PC-9 (cell line): ENCODE data around the gene CYP4F11. TPM values are rescaled to one million over a fixed set of nuclear protein-coding genes. Genes with fewer than 3 reads are reported as not detected.
A peak's percentile ranks its signal among the peaks of the same experiment; 100 is the strongest.
"Not testable (repeated sequence)": the region's sequence is repeated elsewhere in the genome, so short reads cannot be mapped to it uniquely, and the experiment has no call there.

ENCODE experiments used
- BruUV-seq: library from RNA; stranded (reverse); fragments of 400-500 nt; replicated peaks from 2 replicates; lab custom pipeline; 2021; lab: Mats Ljungman, UMichigan
- CTCF ChIA-PET: fragments of 300-600 bp; sonication (Branson Sonifier 250); formaldehyde crosslinking; loops from one replicate; lab custom pipeline; 2022; ENCODE audit warnings: antibody characterized with exemption; lab: Charles Lee
- POLR2A ChIA-PET: fragments of 300-600 bp; sonication (Branson Sonifier 250); formaldehyde crosslinking; loops from one replicate; lab custom pipeline; 2022; ENCODE audit warnings: antibody characterized with exemption; ENCODE audit not compliant: unreplicated experiment; lab: Charles Lee
- DNase-seq, 2 experiments: peaks; one replicate each; pipeline versions ENCODE4 v3.0.0 to v3.0.0-alpha.2; 2015 to 2022; ENCODE audit warnings: mixed read lengths in 1 of 2
- H2AFZ ChIP-seq: fragments of 200-600 bp; sonication (generic); 2 replicates; pipeline ENCODE4 v1.8.1; 2017; ENCODE audit warnings: antibody characterized with exemption
- H3F3A ChIP-seq: fragments of 200-600 bp; sonication (generic); 2 replicates; pipeline ENCODE4 v1.8.1; 2017; ENCODE audit warnings: antibody characterized with exemption, mild to moderate bottlenecking, low read depth; ENCODE audit not compliant: insufficient read depth
- H3K27ac ChIP-seq: fragments of 200-600 bp; sonication (generic); 2 replicates; pipeline ENCODE4 v1.6.1; 2016; ENCODE audit warnings: mixed run types
- H3K27me3 ChIP-seq: fragments of 200-600 bp; sonication (generic); 2 replicates; pipeline ENCODE4 v1.6.1; 2016; ENCODE audit warnings: low read depth, mixed run types; ENCODE audit not compliant: insufficient read depth
- H3K36me3 ChIP-seq: fragments of 200-600 bp; sonication (generic); 2 replicates; pipeline ENCODE4 v1.6.1; 2016; ENCODE audit warnings: low read depth, mixed run types
- H3K4me1 ChIP-seq: fragments of 200-600 bp; sonication (generic); replicated peaks from 2 replicates; pipeline ENCODE4 v1.6.1; 2016; ENCODE audit warnings: mixed run types; ENCODE audit not compliant: insufficient read depth
- H3K4me2 ChIP-seq: fragments of 200-600 bp; sonication (generic); 2 replicates; pipeline ENCODE4 v1.6.1; 2017; ENCODE audit warnings: mixed run types
- H3K4me3 ChIP-seq: fragments of 200-600 bp; sonication (generic); 2 replicates; pipeline ENCODE4 v1.6.1; 2016; ENCODE audit warnings: mixed run types
- H3K79me2 ChIP-seq: fragments of 200-600 bp; sonication (generic); 2 replicates; pipeline ENCODE4 v1.6.1; 2017; ENCODE audit warnings: low read depth, mixed run types
- H3K9me2 ChIP-seq: fragments of 200-600 bp; sonication (generic); 2 replicates; pipeline ENCODE4 v1.8.1; 2017; ENCODE audit warnings: mild to moderate bottlenecking; ENCODE audit not compliant: insufficient read depth
- H3K9me3 ChIP-seq: fragments of 200-600 bp; sonication (generic); 2 replicates; pipeline ENCODE4 v1.8.1; 2016; ENCODE audit warnings: low read depth; ENCODE audit not compliant: insufficient read depth
- H4K20me1 ChIP-seq: fragments of 200-600 bp; sonication (generic); 2 replicates; pipeline ENCODE4 v1.8.1; 2017; ENCODE audit not compliant: insufficient read depth
- EZH2 ChIP-seq: fragments of 200-600 bp; sonication (generic); IDR thresholded peaks from 2 replicates; pipeline ENCODE4 v1.8.0; 2017; ENCODE audit warnings: antibody characterized with exemption, low read depth
- intact Hi-C: fragments of 100-400 bp; cut with micrococcal nuclease; formaldehyde crosslinking; loops from one replicate; pipeline ENCODE4 v1.10.0; 2022; ENCODE audit not compliant: unreplicated experiment
- total RNA-seq: library from RNA; stranded (reverse); gene quantifications from 2 replicates; pipeline ENCODE4 v1.2.3, GENCODE V29; 2021
- TF ChIP-seq, protein P1 (sequence below): fragments of 200-600 bp; sonication (generic); conservative IDR thresholded peaks from 2 replicates; pipeline ENCODE4 v1.6.1; 2017; ENCODE audit warnings: mixed run types, antibody characterized with exemption, mild to moderate bottlenecking, moderate library complexity

The CYP4F11 gene
- total RNA-seq, 1 experiment from 2014 or later: 187 TPM

GRCh38 chr19:15936173-15936572 is 1.8 kb upstream of the CYP4F11 start:
- no peaks in the 10 kb centered on the region for H3K9me3 ChIP-seq
- no peak for DNase-seq
- H3F3A ChIP-seq: peaks cover 23% of the 10 kb centered on the region
- ChIA-PET CTCF (no interaction called here), POLR2A (no interaction called here)
- no peak overlapping the region for H3K4me2 ChIP-seq
- H3K4me3 ChIP-seq: no peak overlapping the region
- no peaks in the 10 kb centered on the region for H3K9me2 ChIP-seq
- peaks cover under 1% of the 10 kb centered on the region; the same call in 1 of the 2 replicates for H4K20me1 ChIP-seq
- peaks cover 2% of the 10 kb centered on the region; the same call in 1 of the 2 replicates for H3K36me3 ChIP-seq
- H3K4me1 ChIP-seq: peaks cover 14% of the 10 kb centered on the region
- H3K27ac ChIP-seq: peak overlapping the region; percentile 96
- intact Hi-C loops: loop anchor here (10.0 kb wide), 2 partner anchors 101 to 249 kb away; partner anchors contain the start of gene FAM32A
- no peaks in the 10 kb centered on the region for H3K27me3 ChIP-seq
- TF ChIP-seq, protein P1, sequence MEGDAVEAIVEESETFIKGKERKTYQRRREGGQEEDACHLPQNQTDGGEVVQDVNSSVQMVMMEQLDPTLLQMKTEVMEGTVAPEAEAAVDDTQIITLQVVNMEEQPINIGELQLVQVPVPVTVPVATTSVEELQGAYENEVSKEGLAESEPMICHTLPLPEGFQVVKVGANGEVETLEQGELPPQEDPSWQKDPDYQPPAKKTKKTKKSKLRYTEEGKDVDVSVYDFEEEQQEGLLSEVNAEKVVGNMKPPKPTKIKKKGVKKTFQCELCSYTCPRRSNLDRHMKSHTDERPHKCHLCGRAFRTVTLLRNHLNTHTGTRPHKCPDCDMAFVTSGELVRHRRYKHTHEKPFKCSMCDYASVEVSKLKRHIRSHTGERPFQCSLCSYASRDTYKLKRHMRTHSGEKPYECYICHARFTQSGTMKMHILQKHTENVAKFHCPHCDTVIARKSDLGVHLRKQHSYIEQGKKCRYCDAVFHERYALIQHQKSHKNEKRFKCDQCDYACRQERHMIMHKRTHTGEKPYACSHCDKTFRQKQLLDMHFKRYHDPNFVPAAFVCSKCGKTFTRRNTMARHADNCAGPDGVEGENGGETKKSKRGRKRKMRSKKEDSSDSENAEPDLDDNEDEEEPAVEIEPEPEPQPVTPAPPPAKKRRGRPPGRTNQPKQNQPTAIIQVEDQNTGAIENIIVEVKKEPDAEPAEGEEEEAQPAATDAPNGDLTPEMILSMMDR: no peak
- no peak for TF ChIP-seq EZH2
- no TSS peak for BruUV-seq
- peaks cover 10% of the 10 kb centered on the region for H3K79me2 ChIP-seq
- H2AFZ ChIP-seq: no peak overlapping the region

GRCh38 chr19:15935167-15935702 is 906 bp upstream of the CYP4F11 start:
- Histone ChIP-seq H3K27ac (peak overlapping the region; percentile 96), H3K36me3 (peaks cover 9% of the 10 kb centered on the region), H3K4me3 (peak overlapping the region; percentile 83; the same call in 1 of the 2 replicates), H3K9me3 (no peaks in the 10 kb centered on the region), H3K27me3 (no peaks in the 10 kb centered on the region), H3K9me2 (no peaks in the 10 kb centered on the region), H3K4me2 (peak overlapping the region; percentile 92), H2AFZ (peak overlapping the region; percentile 58), H3K79me2 (peaks cover 20% of the 10 kb centered on the region), H3K4me1 (peaks cover 14% of the 10 kb centered on the region), H4K20me1 (peaks cover 8% of the 10 kb centered on the region), H3F3A (peaks cover 23% of the 10 kb centered on the region)
- TSS peak; percentile 95 for BruUV-seq
- ChIA-PET CTCF (interaction anchor here (0.5 to 1.0 kb wide), 3 partner anchors 91 to 1575 kb away, joined by 3 to 5 read pairs (median 5); no protein-coding TSS in a partner anchor), POLR2A (interaction anchor here (0.6 to 1.0 kb wide), 7 partner anchors 29 to 558 kb away, joined by 3 to 5 read pairs (median 4); no protein-coding TSS in a partner anchor)
- intact Hi-C loops: loop anchor here (10.0 kb wide), 2 partner anchors 100 to 250 kb away; partner anchors contain the start of gene FAM32A
- TF ChIP-seq, protein P1: no peak
- TF ChIP-seq EZH2: no peak
- peak in 1 of 2 experiments; percentile 78 for DNase-seq

GRCh38 chr19:15933761-15934331 is 483 bp downstream of the CYP4F11 start:
- Histone ChIP-seq H2AFZ (peak overlapping the region; percentile 35; the same call in 1 of the 2 replicates), H3K4me2 (peak overlapping the region; percentile 92), H3K4me3 (peak overlapping the region; percentile 83), H3F3A (peaks cover 23% of the 10 kb centered on the region), H3K79me2 (peaks cover 34% of the 10 kb centered on the region), H3K36me3 (peaks cover 22% of the 10 kb centered on the region), H3K27ac (peak overlapping the region; percentile 96), H4K20me1 (peaks cover 22% of the 10 kb centered on the region), H3K4me1 (peaks cover 14% of the 10 kb centered on the region)
- H3K9me3 ChIP-seq, H3K9me2 ChIP-seq, H3K27me3 ChIP-seq, DNase-seq, BruUV-seq, POLR2A ChIA-PET: not testable (repeated sequence)
- CTCF ChIA-PET: interaction anchor here (0.6 to 0.7 kb wide), 2 partner anchors 121 to 342 kb away, joined by 3 to 4 read pairs; no protein-coding TSS in a partner anchor
- intact Hi-C loops: loop anchor here (10.0 kb wide), 2 partner anchors 99 to 251 kb away; partner anchors contain the start of gene FAM32A
